ENCODE data around the gene GSDMA.

GSDMA gene

DNA sequence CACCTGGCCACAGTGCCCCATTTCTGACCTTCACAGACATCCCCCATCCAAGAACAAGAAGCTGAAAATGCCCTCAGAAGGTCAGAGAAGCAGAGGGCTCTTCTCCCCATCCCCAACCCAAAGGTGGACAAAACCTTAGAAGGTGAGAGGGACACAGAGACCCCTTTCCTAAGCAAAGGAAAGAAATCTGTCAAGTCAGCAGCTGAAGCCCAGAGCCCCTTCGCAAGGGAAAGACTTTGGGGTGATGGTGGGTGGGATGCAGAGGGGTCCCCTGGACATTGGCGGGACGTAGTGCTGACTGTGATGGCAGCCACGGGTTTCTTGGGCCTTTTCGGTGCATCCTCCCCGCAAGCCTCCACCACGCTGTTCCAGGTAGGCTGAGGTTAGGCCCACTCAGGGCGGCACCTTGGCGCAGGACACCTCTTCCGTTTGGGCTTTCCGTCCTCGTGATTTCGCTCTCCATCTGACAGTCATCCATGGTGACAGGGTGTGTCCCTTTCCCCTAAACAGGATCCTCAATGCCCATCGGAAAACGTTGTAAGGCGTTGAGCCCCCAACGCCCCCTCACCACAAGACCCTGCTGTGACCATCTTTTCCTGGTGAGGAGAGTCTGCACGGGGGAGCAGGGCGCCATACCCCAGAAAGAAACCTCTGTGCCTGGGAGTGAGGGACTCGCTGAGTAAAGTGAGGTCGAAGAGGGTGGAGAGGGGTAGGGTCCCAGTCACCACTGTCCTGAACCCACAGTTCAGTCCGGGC lies 10.7 kb upstream of the GSDMA start:
- peaks cover 10% of the 10 kb centered on the region; the same call in 1 of the 2 replicates for H3K27me3 ChIP-seq (ENCODE audit: insufficient read depth, low read length)
- no peaks in the 10 kb centered on the region for H3K9me3 ChIP-seq (ENCODE audit: insufficient read depth, low read depth, low read length)
- H3K4me1 ChIP-seq (ENCODE audit: insufficient read depth, low read length) = peaks cover 8% of the 10 kb centered on the region; the same call in 1 of the 2 replicates
- H3K9ac ChIP-seq (ENCODE audit: low read depth, low read length) = peak overlapping the region; percentile 29; the same call in 1 of the 2 replicates
- peak overlapping the region; percentile 65 for H3K4me3 ChIP-seq (ENCODE audit: low read length)
- H3K27ac ChIP-seq (ENCODE audit: low read length) = no peak overlapping the region
- no peaks in the 10 kb centered on the region for H3K36me3 ChIP-seq (ENCODE audit: insufficient read depth, low read depth, low read length)

DNA sequence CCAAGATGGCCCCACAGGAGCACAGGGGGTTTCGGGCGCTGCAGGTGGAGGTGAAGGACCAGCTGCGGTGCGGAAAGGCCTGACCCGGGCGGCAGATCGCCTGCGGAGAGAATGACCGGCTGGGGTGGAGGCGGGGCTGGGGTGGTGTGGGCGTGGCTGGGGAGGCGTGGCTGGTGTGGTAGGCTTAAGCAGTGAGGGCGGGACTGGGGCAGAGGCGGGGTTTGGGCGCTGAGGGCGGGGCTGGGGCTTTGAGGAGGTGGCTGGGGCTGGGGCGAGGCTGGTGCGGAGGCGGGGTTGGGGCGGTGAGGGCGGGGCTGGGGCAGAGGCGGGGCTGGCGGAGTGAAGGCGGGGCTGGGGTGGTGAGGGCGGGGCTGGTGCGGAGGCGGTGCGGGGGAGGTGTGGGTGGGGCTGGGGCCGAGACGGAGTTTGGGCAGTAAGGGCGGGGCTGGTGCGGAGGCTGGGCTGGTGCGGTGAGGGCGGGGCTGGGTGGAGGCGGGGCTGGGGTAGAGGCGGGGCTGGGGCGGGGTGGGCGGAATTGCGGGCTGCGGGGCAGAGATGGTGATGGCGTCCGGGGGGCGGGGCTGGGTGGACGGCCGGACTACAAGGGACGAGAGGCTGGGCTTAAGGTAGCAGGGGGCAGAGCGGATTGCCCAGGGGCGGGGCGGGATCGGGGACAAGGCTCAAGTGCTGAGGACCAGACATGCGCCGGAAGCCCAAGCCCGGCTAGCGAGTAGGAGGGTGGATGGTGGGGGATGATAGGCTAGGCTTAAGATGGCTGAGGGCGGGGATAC lies 9.9 kb upstream of the GSDMA start:
- Histone ChIP-seq H3K9ac (ENCODE audit: low read depth, low read length) (peak overlapping the region; percentile 29; the same call in 1 of the 2 replicates), H3K27me3 (ENCODE audit: insufficient read depth, low read length) (peaks cover 10% of the 10 kb centered on the region; the same call in 1 of the 2 replicates), H3K4me3 (ENCODE audit: low read length) (peak overlapping the region; percentile 94), H3K9me3 (ENCODE audit: insufficient read depth, low read depth, low read length) (no peaks in the 10 kb centered on the region), H3K27ac (ENCODE audit: low read length) (no peak overlapping the region), H3K36me3 (ENCODE audit: insufficient read depth, low read depth, low read length) (no peaks in the 10 kb centered on the region), H3K4me1 (ENCODE audit: insufficient read depth, low read length) (peaks cover 8% of the 10 kb centered on the region; the same call in 1 of the 2 replicates)

DNA sequence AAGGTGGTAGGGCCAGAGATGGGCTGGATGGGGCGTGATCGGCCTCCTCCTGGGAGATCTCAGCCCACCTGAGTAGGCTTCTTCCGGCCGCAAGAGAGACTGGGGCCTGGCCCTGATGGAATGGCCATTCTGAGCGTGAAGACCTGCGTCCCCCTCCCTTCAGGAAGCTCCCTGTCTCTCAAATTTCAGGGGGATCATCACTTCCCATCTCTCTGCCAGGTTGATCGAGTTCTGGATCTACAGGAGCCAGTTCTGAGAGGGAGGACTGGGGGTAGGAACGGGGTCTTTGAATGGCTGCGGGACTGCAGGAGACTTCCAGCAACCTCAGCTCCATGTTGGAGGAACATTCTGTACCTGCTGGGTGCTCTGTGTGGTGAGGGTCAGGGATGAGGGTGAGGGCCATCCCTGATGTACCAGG lies 9.3 kb upstream of the GSDMA start:
- Histone ChIP-seq H3K9ac (ENCODE audit: low read depth, low read length) (peak overlapping the region; percentile 94; the same call in 1 of the 2 replicates), H3K9me3 (ENCODE audit: insufficient read depth, low read depth, low read length) (no peaks in the 10 kb centered on the region), H3K4me3 (ENCODE audit: low read length) (peak overlapping the region; percentile 94), H3K36me3 (ENCODE audit: insufficient read depth, low read depth, low read length) (no peaks in the 10 kb centered on the region), H3K27ac (ENCODE audit: low read length) (peak overlapping the region; percentile 100), H3K4me1 (ENCODE audit: insufficient read depth, low read length) (peaks cover 8% of the 10 kb centered on the region; the same call in 1 of the 2 replicates), H3K27me3 (ENCODE audit: insufficient read depth, low read length) (peaks cover 10% of the 10 kb centered on the region; the same call in 1 of the 2 replicates)

DNA sequence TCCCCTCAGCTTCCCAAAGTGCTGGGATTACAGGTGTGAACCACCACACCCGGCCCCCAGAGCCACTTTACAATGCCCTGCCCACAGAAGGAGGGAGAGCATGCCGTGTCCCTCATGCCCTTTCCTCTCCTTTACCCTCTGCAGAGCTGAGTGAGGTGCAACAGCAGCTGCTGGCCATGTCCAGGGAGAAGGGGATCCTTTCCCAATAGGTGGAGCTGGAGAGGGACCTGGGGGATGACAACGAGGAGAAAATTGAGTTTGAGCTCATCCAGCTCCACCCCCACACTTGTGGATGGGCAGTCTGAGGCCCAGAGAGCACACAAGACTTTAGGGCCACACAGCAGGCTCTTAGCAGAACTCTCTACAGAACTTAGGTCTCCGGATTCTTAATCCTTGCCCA lies 7.9 kb upstream of the GSDMA start:
- peaks cover 10% of the 10 kb centered on the region; the same call in 1 of the 2 replicates for H3K27me3 ChIP-seq (ENCODE audit: insufficient read depth, low read length)
- no peak overlapping the region for H3K4me3 ChIP-seq (ENCODE audit: low read length)
- no peak overlapping the region for H3K9ac ChIP-seq (ENCODE audit: low read depth, low read length)
- no peaks in the 10 kb centered on the region for H3K36me3 ChIP-seq (ENCODE audit: insufficient read depth, low read depth, low read length)
- peaks cover 8% of the 10 kb centered on the region; the same call in 1 of the 2 replicates for H3K4me1 ChIP-seq (ENCODE audit: insufficient read depth, low read length)
- no peak overlapping the region for H3K27ac ChIP-seq (ENCODE audit: low read length)
- no peaks in the 10 kb centered on the region for H3K9me3 ChIP-seq (ENCODE audit: insufficient read depth, low read depth, low read length)

DNA sequence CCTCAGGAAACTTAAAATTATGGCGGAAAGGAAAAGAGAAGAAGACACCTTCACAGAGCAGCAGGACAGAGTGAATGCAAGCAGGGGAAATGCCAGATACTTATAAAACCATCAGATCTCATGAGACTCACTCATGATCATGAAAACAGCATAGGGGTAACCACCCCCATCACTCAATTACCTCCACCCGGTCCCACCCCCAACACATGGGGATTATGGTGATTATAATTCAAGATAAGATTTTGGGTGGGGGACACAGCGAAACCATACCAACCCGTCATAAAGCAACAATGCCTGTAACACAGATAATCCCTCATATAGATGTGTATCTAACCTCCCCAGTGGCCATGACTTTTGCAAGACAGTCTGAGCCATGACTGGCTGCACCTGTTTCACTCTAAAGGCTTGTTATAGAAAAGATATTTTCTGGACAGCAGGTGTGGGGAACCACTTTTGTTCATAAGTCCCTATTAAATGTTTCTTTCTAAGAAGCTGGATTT lies 7.0 kb upstream of the GSDMA start:
- Histone ChIP-seq H3K9me3 (ENCODE audit: insufficient read depth, low read depth, low read length) (no peaks in the 10 kb centered on the region), H3K36me3 (ENCODE audit: insufficient read depth, low read depth, low read length) (no peaks in the 10 kb centered on the region), H3K9ac (ENCODE audit: low read depth, low read length) (no peak overlapping the region), H3K27ac (ENCODE audit: low read length) (no peak overlapping the region), H3K4me1 (ENCODE audit: insufficient read depth, low read length) (peaks cover 8% of the 10 kb centered on the region; the same call in 1 of the 2 replicates), H3K4me3 (ENCODE audit: low read length) (no peak overlapping the region), H3K27me3 (ENCODE audit: insufficient read depth, low read length) (peaks cover 10% of the 10 kb centered on the region; the same call in 1 of the 2 replicates)

DNA sequence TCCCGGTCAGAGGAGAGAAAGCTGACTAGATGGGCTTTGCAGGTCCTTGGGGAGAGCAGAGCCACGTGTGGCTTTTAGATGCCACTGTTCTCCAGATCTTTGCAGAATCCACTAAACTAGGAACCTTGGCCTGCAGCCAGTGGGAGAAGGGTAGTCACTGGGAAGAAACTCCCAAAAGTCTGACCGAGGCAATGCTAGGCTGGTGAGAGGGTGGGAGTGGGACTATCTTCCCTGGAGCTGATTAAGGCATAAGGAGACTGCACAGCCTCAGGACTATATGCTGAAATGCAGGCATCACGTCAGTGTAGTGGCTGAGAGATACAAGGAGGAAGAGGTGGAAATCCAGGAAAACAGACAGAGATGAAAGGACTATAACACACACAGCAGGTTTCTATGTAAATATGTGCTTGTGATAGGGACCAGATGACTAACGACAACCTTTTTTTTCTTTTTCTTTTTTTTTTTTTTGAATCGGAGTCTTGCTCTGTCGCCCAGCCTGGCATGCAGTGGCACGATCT lies 2.2 kb upstream of the GSDMA start:
- no peak overlapping the region for H3K4me3 ChIP-seq (ENCODE audit: low read length)
- H3K27ac ChIP-seq (ENCODE audit: low read length) = no peak overlapping the region
- no peaks in the 10 kb centered on the region for H3K4me1 ChIP-seq (ENCODE audit: insufficient read depth, low read length)

DNA sequence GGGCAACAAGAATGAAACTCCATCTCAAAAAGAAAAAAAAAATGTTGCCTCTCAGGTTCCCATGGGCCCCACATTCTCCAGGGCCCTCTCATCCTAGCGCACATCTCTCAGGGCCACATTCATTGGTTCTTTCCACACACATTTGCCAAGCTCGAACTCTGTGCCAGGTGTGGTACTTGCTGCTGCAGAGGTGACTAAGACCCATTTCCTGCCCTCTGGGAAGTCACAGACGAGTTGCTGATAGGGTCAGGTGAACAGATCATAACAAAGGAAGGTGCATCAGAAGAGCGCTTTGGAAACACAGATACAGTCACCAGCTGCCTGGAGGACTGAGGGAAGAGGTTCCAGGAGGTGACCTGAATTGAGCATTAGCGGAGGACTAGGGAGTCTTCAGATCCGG lies 1.0 kb downstream of the GSDMA start:
- H3K9ac ChIP-seq (ENCODE audit: low read depth, low read length) = no peak overlapping the region
- no peak overlapping the region for H3K27ac ChIP-seq (ENCODE audit: low read length)
- no peaks in the 10 kb centered on the region for H3K4me1 ChIP-seq (ENCODE audit: insufficient read depth, low read length)
- H3K4me3 ChIP-seq (ENCODE audit: low read length) = no peak overlapping the region
- H3K27me3 ChIP-seq (ENCODE audit: insufficient read depth, low read length) = no peaks in the 10 kb centered on the region
- H3K9me3 ChIP-seq (ENCODE audit: insufficient read depth, low read depth, low read length) = no peaks in the 10 kb centered on the region
- H3K36me3 ChIP-seq (ENCODE audit: insufficient read depth, low read depth, low read length) = no peaks in the 10 kb centered on the region

More for the DNA sequence above, 2.2 kb upstream of the GSDMA start:
- H3K27me3 ChIP-seq (ENCODE audit: insufficient read depth, low read length) = no peaks in the 10 kb centered on the region
- no peak overlapping the region for H3K9ac ChIP-seq (ENCODE audit: low read depth, low read length)
- no peaks in the 10 kb centered on the region for H3K36me3 ChIP-seq (ENCODE audit: insufficient read depth, low read depth, low read length)
- no peaks in the 10 kb centered on the region for H3K9me3 ChIP-seq (ENCODE audit: insufficient read depth, low read depth, low read length)

DNA sequence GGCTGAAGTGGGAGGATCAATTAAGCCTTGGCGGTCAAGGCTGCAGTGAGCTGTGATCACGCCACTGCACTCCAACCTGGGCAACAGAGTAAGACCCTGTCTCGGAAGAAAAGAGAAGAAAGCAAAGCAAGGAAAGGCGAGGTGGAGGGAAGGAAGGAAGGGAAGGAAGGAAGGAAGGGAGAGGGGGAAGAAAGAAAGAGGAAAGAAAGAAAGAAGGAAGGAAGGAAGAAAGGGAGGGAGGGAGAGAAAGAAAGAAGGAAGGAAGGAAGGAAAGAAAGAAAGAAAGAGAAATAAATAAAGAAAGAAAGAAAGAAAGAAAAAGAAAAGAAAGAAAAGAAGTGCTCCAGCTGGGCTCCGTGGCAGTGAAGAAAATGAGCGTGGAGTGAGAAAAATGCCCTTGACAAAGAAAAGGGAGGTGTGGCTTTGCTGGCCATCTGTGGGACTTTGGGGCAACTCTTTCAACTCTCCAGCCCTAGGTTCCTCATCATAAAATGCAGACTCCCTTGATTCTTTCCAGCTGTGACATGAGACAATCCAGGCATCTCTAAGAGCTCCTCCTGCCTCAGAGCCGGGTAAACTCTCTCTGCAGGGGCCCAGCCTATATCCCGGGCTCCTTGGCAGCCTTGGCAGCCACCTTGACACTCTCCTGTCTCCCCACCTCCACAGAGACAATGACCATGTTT lies 2.4 kb downstream of the GSDMA start:
- no peaks in the 10 kb centered on the region for H3K36me3 ChIP-seq (ENCODE audit: insufficient read depth, low read depth, low read length)
- H3K4me3 ChIP-seq (ENCODE audit: low read length) = no peak overlapping the region
- H3K9me3 ChIP-seq (ENCODE audit: insufficient read depth, low read depth, low read length) = no peaks in the 10 kb centered on the region
- H3K4me1 ChIP-seq (ENCODE audit: insufficient read depth, low read length) = no peaks in the 10 kb centered on the region
- H3K27ac ChIP-seq (ENCODE audit: low read length) = no peak overlapping the region
- 0 out of 2 replicates have a peak, but pooled peaks cover 3% of the 10 kb centered on the region for H3K27me3 ChIP-seq (ENCODE audit: insufficient read depth, low read length)
- H3K9ac ChIP-seq (ENCODE audit: low read depth, low read length) = no peak overlapping the region

DNA sequence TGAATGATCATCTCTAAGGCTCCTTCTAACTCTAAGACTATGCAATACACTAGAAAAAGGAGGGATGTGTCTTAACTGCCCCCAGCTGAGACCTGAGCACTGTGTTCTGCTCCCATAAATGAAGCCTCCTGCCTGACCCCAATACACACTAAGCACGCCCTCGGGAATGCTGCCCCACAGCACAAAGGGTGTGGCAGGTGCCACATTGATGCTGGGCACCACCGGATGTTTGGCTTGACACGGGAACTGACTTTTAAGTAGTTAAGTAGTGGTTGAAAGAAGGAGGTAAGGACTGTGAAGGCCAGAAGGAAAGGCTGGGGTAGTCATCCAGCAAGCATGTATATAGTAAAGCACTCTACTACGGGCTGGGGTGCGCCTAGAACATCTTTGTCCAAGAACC lies 4.0 kb downstream of the GSDMA start:
- no peaks in the 10 kb centered on the region for H3K36me3 ChIP-seq (ENCODE audit: insufficient read depth, low read depth, low read length)
- no peak overlapping the region for H3K4me3 ChIP-seq (ENCODE audit: low read length)
- H3K9ac ChIP-seq (ENCODE audit: low read depth, low read length) = no peak overlapping the region
- no peaks in the 10 kb centered on the region for H3K4me1 ChIP-seq (ENCODE audit: insufficient read depth, low read length)
- no peak overlapping the region for H3K27ac ChIP-seq (ENCODE audit: low read length)
- H3K27me3 ChIP-seq (ENCODE audit: insufficient read depth, low read length) = peaks cover 19% of the 10 kb centered on the region
- H3K9me3 ChIP-seq (ENCODE audit: insufficient read depth, low read depth, low read length) = no peaks in the 10 kb centered on the region

DNA sequence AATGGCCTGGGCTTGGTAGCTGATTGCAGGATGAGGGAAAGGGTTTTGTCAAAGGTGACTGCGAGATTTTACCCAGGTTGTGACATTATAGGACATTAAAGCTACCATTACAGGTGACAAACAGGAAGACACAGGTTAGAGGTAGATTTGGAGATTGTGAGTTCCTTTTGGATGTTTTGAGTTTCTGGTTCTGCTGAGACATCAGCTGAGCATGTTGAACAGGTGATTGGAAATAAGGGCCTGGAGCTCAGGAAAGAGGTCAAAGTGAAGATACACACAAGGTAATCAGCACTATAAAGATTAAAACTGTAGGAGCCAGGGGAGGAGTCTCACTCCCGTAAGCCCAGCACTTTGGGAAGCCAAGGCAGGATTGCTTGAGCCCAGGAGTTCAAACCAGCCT lies 6.0 kb downstream of the GSDMA start:
- Histone ChIP-seq H3K4me1 (ENCODE audit: insufficient read depth, low read length) (no peaks in the 10 kb centered on the region), H3K9ac (ENCODE audit: low read depth, low read length) (no peak overlapping the region), H3K27me3 (ENCODE audit: insufficient read depth, low read length) (peaks cover 19% of the 10 kb centered on the region), H3K27ac (ENCODE audit: low read length) (no peak overlapping the region), H3K9me3 (ENCODE audit: insufficient read depth, low read depth, low read length) (no peaks in the 10 kb centered on the region), H3K4me3 (ENCODE audit: low read length) (no peak overlapping the region), H3K36me3 (ENCODE audit: insufficient read depth, low read depth, low read length) (no peaks in the 10 kb centered on the region)

DNA sequence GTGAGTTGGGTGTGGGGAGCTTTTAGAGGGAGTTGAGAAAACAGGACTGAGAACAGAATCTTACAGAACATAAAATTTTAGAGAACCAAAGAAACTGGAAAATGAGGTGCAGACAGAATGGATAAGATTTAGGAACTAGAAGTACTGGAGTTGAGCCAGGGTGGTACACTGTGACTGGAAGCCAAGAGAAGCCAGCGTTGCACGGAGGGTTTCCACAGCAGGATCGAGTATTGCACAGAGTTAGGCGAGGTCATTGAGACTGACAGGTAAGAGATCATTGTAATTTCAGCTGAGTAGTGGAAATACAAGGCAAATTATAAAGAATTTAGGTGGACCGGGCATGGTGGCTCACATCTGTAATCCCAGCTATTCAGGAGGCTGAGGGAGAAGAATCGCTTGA lies 6.6 kb downstream of the GSDMA start:
- Histone ChIP-seq H3K9ac (ENCODE audit: low read depth, low read length) (no peak overlapping the region), H3K4me3 (ENCODE audit: low read length) (no peak overlapping the region), H3K9me3 (ENCODE audit: insufficient read depth, low read depth, low read length) (no peaks in the 10 kb centered on the region), H3K36me3 (ENCODE audit: insufficient read depth, low read depth, low read length) (no peaks in the 10 kb centered on the region), H3K4me1 (ENCODE audit: insufficient read depth, low read length) (no peaks in the 10 kb centered on the region), H3K27me3 (ENCODE audit: insufficient read depth, low read length) (peaks cover 19% of the 10 kb centered on the region), H3K27ac (ENCODE audit: low read length) (no peak overlapping the region)

Data from iPS-20b (cell line).